PC-9 (cell line): ENCODE data around the gene EIF5A.

Source experiments
- CTCF ChIP-seq: fragments of 200-600 bp; sonication (generic); conservative IDR thresholded peaks from 2 replicates; pipeline ENCODE4 v1.6.1; 2017; ENCODE audit warnings: mixed run types, antibody characterized with exemption, mild to moderate bottlenecking, moderate library complexity
- EZH2 ChIP-seq: fragments of 200-600 bp; sonication (generic); IDR thresholded peaks from 2 replicates; pipeline ENCODE4 v1.8.0; 2017; ENCODE audit warnings: antibody characterized with exemption, low read depth

GRCh38 chr17:7334938-7335538 lies 27.6 kb downstream of the EIF5A start:
- TF ChIP-seq CTCF = no peak
- no peak for TF ChIP-seq EZH2
